HEK293 (cell line): ENCODE measurements around the gene SLC16A7.

Source experiments
- CTCF ChIA-PET: fragments of 350-600 bp; formaldehyde crosslinking; extraction: SDS; loops from one replicate; lab custom pipeline; 2021; ENCODE audit warnings: antibody characterized with exemption; lab: Yijun Ruan, JAX
- POLR2A ChIA-PET: fragments of 300-600 bp; formaldehyde crosslinking; extraction: SDS; loops from one replicate; lab custom pipeline; 2020; ENCODE audit warnings: antibody characterized with exemption, inconsistent platforms; lab: Yijun Ruan, JAX
- H3K27ac ChIP-seq: fragments of 200-500 bp; sonication (Bioruptor generic); 2 replicates; pipeline ENCODE4 v1.5.1; 2014; ENCODE audit warnings: low read depth, low read length, control low read depth, inconsistent platforms; ENCODE audit errors: extremely low read depth
- H3K36me3 ChIP-seq, 2 experiments: fragments of 200-500 bp in 1 of 2; sonication (Bioruptor generic) in 1 of 2; 1 replicate in 1 of 2; 2 replicates in 1 of 2; pipeline ENCODE4 v1.5.1; 2014 to 2017; ENCODE audit warnings: inconsistent platforms in 2 of 2, low read length in 2 of 2; ENCODE audit not compliant: control insufficient read depth in 2 of 2, insufficient read depth in 1 of 2
- H3K4me1 ChIP-seq: fragments of 200-500 bp; sonication (Bioruptor generic); 2 replicates; pipeline ENCODE4 v1.5.1; 2014; ENCODE audit warnings: mild to moderate bottlenecking, low read length, inconsistent platforms; ENCODE audit not compliant: control insufficient read depth, insufficient read depth
- H3K4me3 ChIP-seq: 2 replicates; pipeline ENCODE4 v1.5.1; 2011; ENCODE audit warnings: low read depth, mild to moderate bottlenecking, control low read depth, low read length, moderate library complexity
- H3K9me3 ChIP-seq: fragments of 200-500 bp; sonication (Bioruptor generic); 2 replicates; pipeline ENCODE4 v1.5.1; 2014; ENCODE audit warnings: low read depth, low read length, inconsistent platforms; ENCODE audit not compliant: control insufficient read depth, insufficient read depth
- BCL11B ChIP-seq: fragments of 450-650 bp; formaldehyde crosslinking; IDR thresholded peaks from 2 replicates; pipeline ENCODE4 v1.5.1; 2016; ENCODE audit warnings: low read depth, missing biosample characterization, missing genetic modification characterization
- HOXD13 ChIP-seq: sonication (generic); formaldehyde crosslinking; IDR thresholded peaks from 2 replicates; pipeline ENCODE4 v1.8.0; 2022; ENCODE audit warnings: missing genetic modification reagents, borderline replicate concordance
- KLF7 ChIP-seq: fragments of 450-650 bp; formaldehyde crosslinking; IDR thresholded peaks from 2 replicates; pipeline ENCODE4 v1.5.1; 2016; ENCODE audit warnings: missing biosample characterization, missing genetic modification characterization, borderline replicate concordance
- MYNN ChIP-seq: fragments of 450-650 bp; formaldehyde crosslinking; IDR thresholded peaks from 2 replicates; pipeline ENCODE4 v1.5.1; 2016; ENCODE audit warnings: missing biosample characterization, missing genetic modification characterization, borderline replicate concordance
- PRDM1 ChIP-seq: fragments of 450-650 bp; formaldehyde crosslinking; IDR thresholded peaks from 2 replicates; pipeline ENCODE4; 2016; ENCODE audit warnings: missing biosample characterization, missing genetic modification characterization
- RBAK ChIP-seq: fragments of 450-650 bp; formaldehyde crosslinking; IDR thresholded peaks from 2 replicates; pipeline ENCODE4 v1.5.1; 2016; ENCODE audit warnings: missing biosample characterization, missing genetic modification characterization
- REPIN1 ChIP-seq: fragments of 450-650 bp; formaldehyde crosslinking; IDR thresholded peaks from 2 replicates; pipeline ENCODE4 v1.5.1; 2017; ENCODE audit warnings: missing biosample characterization, missing genetic modification characterization, low read depth
- TRIM28 ChIP-seq: IDR thresholded peaks from 2 replicates; pipeline ENCODE4 v1.6.1; 2011; ENCODE audit warnings: low read length, control low read depth, borderline replicate concordance
- ZBTB26 ChIP-seq: fragments of 450-650 bp; formaldehyde crosslinking; optimal IDR thresholded peaks from 2 replicates; pipeline ENCODE3; 2016; ENCODE audit warnings: missing biosample characterization, mild to moderate bottlenecking, missing genetic modification characterization
- ZBTB48 ChIP-seq: fragments of 450-650 bp; formaldehyde crosslinking; IDR thresholded peaks from 2 replicates; pipeline ENCODE4 v1.5.1; 2016; ENCODE audit warnings: missing biosample characterization, missing genetic modification characterization
- ZFHX2 ChIP-seq: fragments of 450-650 bp; formaldehyde crosslinking; conservative IDR thresholded peaks from 2 replicates; pipeline ENCODE4 v1.5.1; 2016; ENCODE audit warnings: missing biosample characterization, missing genetic modification characterization
- ZNF121 ChIP-seq: fragments of 450-650 bp; formaldehyde crosslinking; IDR thresholded peaks from 2 replicates; pipeline ENCODE4 v1.5.1; 2016; ENCODE audit warnings: missing biosample characterization, missing genetic modification characterization
- ZNF146 ChIP-seq: fragments of 450-650 bp; formaldehyde crosslinking; IDR thresholded peaks from 2 replicates; pipeline ENCODE4 v1.5.1; 2016; ENCODE audit warnings: missing biosample characterization, missing genetic modification characterization
- ZNF223 ChIP-seq: fragments of 450-650 bp; formaldehyde crosslinking; IDR thresholded peaks from 2 replicates; pipeline ENCODE4 v1.5.1; 2016; ENCODE audit warnings: missing biosample characterization, missing genetic modification characterization
- ZNF23 ChIP-seq: fragments of 450-650 bp; formaldehyde crosslinking; IDR thresholded peaks from 2 replicates; pipeline ENCODE4 v1.5.1; 2016; ENCODE audit warnings: missing biosample characterization, missing genetic modification characterization, borderline replicate concordance
- ZNF239 ChIP-seq: fragments of 450-650 bp; formaldehyde crosslinking; IDR thresholded peaks from 2 replicates; pipeline ENCODE4 v1.5.1; 2016; ENCODE audit warnings: missing biosample characterization, missing genetic modification characterization
- ZNF302 ChIP-seq: fragments of 450-650 bp; formaldehyde crosslinking; IDR thresholded peaks from 2 replicates; pipeline ENCODE4 v1.5.1; 2016; ENCODE audit warnings: missing biosample characterization, missing genetic modification characterization, low read depth
- ZNF335 ChIP-seq: fragments of 450-650 bp; formaldehyde crosslinking; conservative IDR thresholded peaks from 2 replicates; pipeline ENCODE4 v1.5.1; 2016; ENCODE audit warnings: missing biosample characterization, missing genetic modification characterization
- ZNF354C ChIP-seq: fragments of 450-650 bp; formaldehyde crosslinking; IDR thresholded peaks from 2 replicates; pipeline ENCODE4 v1.5.1; 2016; ENCODE audit warnings: missing biosample characterization, missing genetic modification characterization, low read depth, borderline replicate concordance
- ZNF404 ChIP-seq: fragments of 450-650 bp; formaldehyde crosslinking; IDR thresholded peaks from 2 replicates; pipeline ENCODE4 v1.5.1; 2017; ENCODE audit warnings: missing biosample characterization, missing genetic modification characterization
- ZNF544 ChIP-seq: fragments of 450-650 bp; formaldehyde crosslinking; IDR thresholded peaks from 2 replicates; pipeline ENCODE4 v1.5.0; 2017; ENCODE audit warnings: missing biosample characterization, missing genetic modification characterization
- ZNF548 ChIP-seq: fragments of 450-650 bp; formaldehyde crosslinking; IDR thresholded peaks from 2 replicates; pipeline ENCODE4 v1.5.1; 2016; ENCODE audit warnings: missing biosample characterization, missing genetic modification characterization
- ZNF626 ChIP-seq: fragments of 450-650 bp; sonication (Bioruptor Pico); formaldehyde crosslinking; IDR thresholded peaks from 2 replicates; pipeline ENCODE4 v1.5.1; 2018; ENCODE audit warnings: missing biosample characterization, missing genetic modification characterization, inconsistent platforms
- ZNF629 ChIP-seq: fragments of 450-650 bp; formaldehyde crosslinking; IDR thresholded peaks from 2 replicates; pipeline ENCODE4 v1.5.1; 2017; ENCODE audit warnings: missing biosample characterization, missing genetic modification characterization
- ZNF660 ChIP-seq: fragments of 450-650 bp; IDR thresholded peaks from 2 replicates; pipeline ENCODE4 v1.5.1; 2018; ENCODE audit warnings: missing biosample characterization, mild to moderate bottlenecking, missing genetic modification characterization
- ZNF670 ChIP-seq: fragments of 450-650 bp; formaldehyde crosslinking; IDR thresholded peaks from 2 replicates; pipeline ENCODE4 v1.5.1; 2016; ENCODE audit warnings: missing biosample characterization, missing genetic modification characterization, low read depth
- ZNF692 ChIP-seq: fragments of 450-650 bp; formaldehyde crosslinking; IDR thresholded peaks from 2 replicates; pipeline ENCODE4 v1.5.1; 2016; ENCODE audit warnings: missing biosample characterization, missing genetic modification characterization
- ZSCAN16 ChIP-seq: fragments of 450-650 bp; formaldehyde crosslinking; IDR thresholded peaks from 2 replicates; pipeline ENCODE4 v1.5.1; 2016; ENCODE audit warnings: missing biosample characterization, missing genetic modification characterization
- ZSCAN23 ChIP-seq: fragments of 450-650 bp; formaldehyde crosslinking; IDR thresholded peaks from 2 replicates; pipeline ENCODE4 v1.5.1; 2016; ENCODE audit warnings: missing biosample characterization, missing genetic modification characterization
- TF ChIP-seq, protein P1 (sequence below): fragments of 450-650 bp; formaldehyde crosslinking; IDR thresholded peaks from 2 replicates; pipeline ENCODE4 v1.5.1; 2016; ENCODE audit warnings: missing biosample characterization, missing genetic modification characterization
- TF ChIP-seq, protein P2 (sequence below): fragments of 450-650 bp; formaldehyde crosslinking; IDR thresholded peaks from 2 replicates; pipeline ENCODE4 v1.5.1; 2016; ENCODE audit warnings: missing biosample characterization, missing genetic modification characterization

The SLC16A7 gene

DNA sequence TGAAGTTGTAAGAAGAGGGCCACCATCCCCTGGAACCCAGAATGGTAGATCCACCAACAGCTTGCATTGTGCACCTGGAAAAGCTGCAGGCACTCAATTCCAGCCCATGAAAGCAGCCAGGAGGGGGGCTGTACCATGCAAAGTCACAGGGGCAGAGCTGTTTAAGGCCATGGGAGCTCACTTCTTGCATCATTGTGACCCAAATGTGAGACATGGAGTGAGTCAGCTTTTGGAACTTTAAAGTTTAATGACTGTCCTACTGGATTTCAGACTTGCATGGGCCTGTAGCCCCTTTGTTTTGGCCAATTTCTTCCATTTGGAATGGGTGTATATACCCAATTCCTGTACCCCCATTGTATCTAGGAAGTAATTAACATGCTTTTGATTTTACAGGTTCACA lies 50.8 kb downstream of the SLC16A7 start:
- Histone ChIP-seq H3K36me3 (no peaks in the 10 kb centered on the region), H3K27ac (no peak overlapping the region), H3K4me1 (peaks cover 3% of the 10 kb centered on the region; the same call in 1 of the 2 replicates), H3K4me3 (no peak overlapping the region), H3K9me3 (no peaks in the 10 kb centered on the region)
- TF ChIP-seq ZNF629 (no peak), ZNF660 (tag by site-specific recombination) (no peak), ZBTB48 (tag by site-specific recombination) (no peak), ZBTB26 (tag by site-specific recombination) (no peak), BCL11B (tag by site-specific recombination) (no peak), RBAK (tag by site-specific recombination) (no peak), ZNF302 (tag by site-specific recombination) (no peak), ZSCAN16 (tag by site-specific recombination) (no peak), ZNF626 (tag by site-specific recombination) (no peak), MYNN (tag by site-specific recombination) (no peak), ZNF121 (tag by site-specific recombination) (no peak), ZNF23 (no peak), KLF7 (no peak), ZNF354C (tag by site-specific recombination) (no peak)
- TF ChIP-seq, protein P1, sequence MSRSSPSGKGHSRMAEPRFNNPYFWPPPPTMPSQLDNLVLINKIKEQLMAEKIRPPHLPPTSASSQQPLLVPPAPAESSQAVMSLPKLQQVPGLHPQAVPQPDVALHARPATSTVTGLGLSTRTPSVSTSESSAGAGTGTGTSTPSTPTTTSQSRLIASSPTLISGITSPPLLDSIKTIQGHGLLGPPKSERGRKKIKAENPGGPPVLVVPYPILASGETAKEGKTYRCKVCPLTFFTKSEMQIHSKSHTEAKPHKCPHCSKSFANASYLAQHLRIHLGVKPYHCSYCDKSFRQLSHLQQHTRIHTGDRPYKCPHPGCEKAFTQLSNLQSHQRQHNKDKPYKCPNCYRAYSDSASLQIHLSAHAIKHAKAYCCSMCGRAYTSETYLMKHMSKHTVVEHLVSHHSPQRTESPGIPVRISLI = no peak
- CTCF ChIA-PET = no interaction called here
- POLR2A ChIA-PET = no interaction called here

GRCh38 chr12:59649203-59649602 lies 53.4 kb downstream of the SLC16A7 start:
- ChIA-PET POLR2A (no interaction called here), CTCF (no interaction called here)

More at GRCh38 chr12:59649203-59649602, 53.4 kb downstream of the SLC16A7 start:
- peaks cover 3% of the 10 kb centered on the region; the same call in 1 of the 2 replicates for H3K4me1 ChIP-seq
- H3K4me3 ChIP-seq = no peak overlapping the region
- H3K9me3 ChIP-seq = no peaks in the 10 kb centered on the region
- H3K27ac ChIP-seq = no peak overlapping the region
- TF ChIP-seq ZNF544 (tag by site-specific recombination) (no peak), REPIN1 (tag by site-specific recombination) (no peak), ZFHX2 (tag by site-specific recombination) (no peak), ZSCAN23 (tag by site-specific recombination) (no peak), ZNF239 (tag by site-specific recombination) (no peak), HOXD13 (no peak), TRIM28 (no peak), ZNF670 (tag by site-specific recombination) (no peak), ZNF223 (tag by site-specific recombination) (no peak), ZNF146 (tag by site-specific recombination) (no peak), ZNF404 (tag by site-specific recombination) (no peak), ZNF548 (tag by site-specific recombination) (no peak), ZNF692 (tag by site-specific recombination) (no peak), BCL11B (tag by site-specific recombination) (no peak), ZNF335 (no peak), PRDM1 (tag by site-specific recombination) (no peak)
- TF ChIP-seq, protein P2, sequence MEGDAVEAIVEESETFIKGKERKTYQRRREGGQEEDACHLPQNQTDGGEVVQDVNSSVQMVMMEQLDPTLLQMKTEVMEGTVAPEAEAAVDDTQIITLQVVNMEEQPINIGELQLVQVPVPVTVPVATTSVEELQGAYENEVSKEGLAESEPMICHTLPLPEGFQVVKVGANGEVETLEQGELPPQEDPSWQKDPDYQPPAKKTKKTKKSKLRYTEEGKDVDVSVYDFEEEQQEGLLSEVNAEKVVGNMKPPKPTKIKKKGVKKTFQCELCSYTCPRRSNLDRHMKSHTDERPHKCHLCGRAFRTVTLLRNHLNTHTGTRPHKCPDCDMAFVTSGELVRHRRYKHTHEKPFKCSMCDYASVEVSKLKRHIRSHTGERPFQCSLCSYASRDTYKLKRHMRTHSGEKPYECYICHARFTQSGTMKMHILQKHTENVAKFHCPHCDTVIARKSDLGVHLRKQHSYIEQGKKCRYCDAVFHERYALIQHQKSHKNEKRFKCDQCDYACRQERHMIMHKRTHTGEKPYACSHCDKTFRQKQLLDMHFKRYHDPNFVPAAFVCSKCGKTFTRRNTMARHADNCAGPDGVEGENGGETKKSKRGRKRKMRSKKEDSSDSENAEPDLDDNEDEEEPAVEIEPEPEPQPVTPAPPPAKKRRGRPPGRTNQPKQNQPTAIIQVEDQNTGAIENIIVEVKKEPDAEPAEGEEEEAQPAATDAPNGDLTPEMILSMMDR = no peak
- no peaks in the 10 kb centered on the region for H3K36me3 ChIP-seq
